HepG2 (cell line): Measurements from ENCODE around the gene SCUBE2. TPM values are rescaled to one million over a fixed set of nuclear protein-coding genes. Genes with fewer than 3 reads are reported as not detected.

Experiments used
- ATAC-seq: fragments of 200-7000 bp; cut with Tn5 transposase; 3 replicates; pipeline ENCODE4 v1.9.1; 2020; ENCODE audit warnings: mild to moderate bottlenecking, moderate library complexity
- BruUV-seq: library from RNA; stranded (reverse); fragments of 400-500 nt; replicated peaks from 2 replicates; lab custom pipeline; 2021; lab: Mats Ljungman, UMichigan
- CTCF ChIA-PET: fragments of 300-600 bp; formaldehyde crosslinking; extraction: SDS; loops from one replicate; lab custom pipeline; 2021; ENCODE audit warnings: low total read pairs, inconsistent platforms, low intra/inter-chr PET ratio; lab: Yijun Ruan, JAX
- POLR2A ChIA-PET: fragments of 350-600 bp; sonication (Branson Sonifier 250); formaldehyde crosslinking; loops from one replicate; lab custom pipeline; 2020; ENCODE audit warnings: antibody characterized with exemption, inconsistent platforms; lab: Yijun Ruan, JAX
- DNase-seq: peaks from one replicate; pipeline ENCODE4 v3.0.0-alpha.2; 2015; ENCODE audit warnings: low spot score
- FAIRE-seq: peaks from 3 replicates; lab custom pipeline; 2011; peaks lifted over from hg19 to GRCh38; lab: Jason Lieb, UNC
- H2AFZ ChIP-seq: one replicate; pipeline ENCODE4 v1.6.1; 2011; ENCODE audit warnings: low read length, inconsistent platforms
- H3K27ac ChIP-seq: fragments of 300-600 bp; 3 replicates; pipeline ENCODE4 v1.8.0; 2011; ENCODE audit warnings: mixed run types, mild to moderate bottlenecking, mixed read lengths, low read length, inconsistent platforms; ENCODE audit not compliant: insufficient read depth; ENCODE audit errors: extremely low read length
- H3K27me3 ChIP-seq, 2 experiments: fragments of 200-600 bp in 1 of 2; 2 replicates in 1 of 2; 3 replicates in 1 of 2; pipeline versions ENCODE4 v1.6.0 to v1.8.0; 2011; ENCODE audit warnings: low read length in 2 of 2, mild to moderate bottlenecking in 2 of 2, moderate library complexity in 2 of 2, inconsistent platforms in 1 of 2; ENCODE audit not compliant: insufficient read depth in 2 of 2, control insufficient read depth in 1 of 2
- H3K36me3 ChIP-seq, 2 experiments: fragments of 200-600 bp in 1 of 2; replicated peaks in 1 of 2; 2 replicates in 1 of 2; 3 replicates in 1 of 2; pipeline versions ENCODE4 v1.5.1 to v1.8.0; 2011; ENCODE audit warnings: low read length in 2 of 2, inconsistent platforms in 1 of 2; ENCODE audit not compliant: insufficient read depth in 2 of 2, control insufficient read depth in 1 of 2
- H3K4me1 ChIP-seq: 2 replicates; pipeline ENCODE4 v1.5.1; 2012; ENCODE audit warnings: low read length, inconsistent platforms; ENCODE audit not compliant: insufficient read depth
- H3K4me2 ChIP-seq: 2 replicates; pipeline ENCODE4 v1.6.0; 2011; ENCODE audit warnings: low read depth, low read length, inconsistent platforms
- H3K4me3 ChIP-seq, 3 experiments: fragments of 200-600 bp in 1 of 3; sonication (generic), shearing (Covaris generic) in 1 of 3; replicated peaks in 1 of 3; 2 replicates each; pipeline ENCODE4 v1.5.1; 2011 to 2016; ENCODE audit warnings: low read length in 3 of 3, inconsistent platforms in 2 of 3, low read depth in 2 of 3, mild to moderate bottlenecking in 2 of 3, control low read depth in 1 of 3, mixed read lengths in 1 of 3; ENCODE audit not compliant: insufficient read depth in 1 of 3
- H3K79me2 ChIP-seq: one replicate; pipeline ENCODE4 v1.6.1; 2011; ENCODE audit warnings: low read length, inconsistent platforms; ENCODE audit not compliant: insufficient read depth
- H3K9ac ChIP-seq: 2 replicates; pipeline ENCODE4 v1.6.0; 2011; ENCODE audit warnings: mild to moderate bottlenecking, low read depth, low read length, inconsistent platforms; ENCODE audit not compliant: insufficient read depth
- H3K9me3 ChIP-seq: 2 replicates; pipeline ENCODE4 v1.5.1; 2012; ENCODE audit warnings: mild to moderate bottlenecking, low read length
- H4K20me1 ChIP-seq: 2 replicates; pipeline ENCODE4 v1.6.0; 2011; ENCODE audit warnings: inconsistent platforms, mild to moderate bottlenecking, low read length, moderate library complexity; ENCODE audit not compliant: insufficient read depth
- FIP1L1 ChIP-seq: fragments of 200-400 bp; formaldehyde crosslinking; IDR thresholded peaks from 2 replicates; pipeline ENCODE4 v1.6.1; 2018; ENCODE audit warnings: low read depth, mild to moderate bottlenecking, low read length, moderate library complexity, borderline replicate concordance; ENCODE audit not compliant: insufficient read depth
- FOXA1 ChIP-seq, 2 experiments: fragments of 450-650 bp in 1 of 2; sonication (generic) in 1 of 2; formaldehyde crosslinking in 1 of 2; IDR thresholded peaks; 2 replicates each; pipeline versions ENCODE4 v1.4.0 to v1.6.1; 2016 to 2020; ENCODE audit warnings: missing genetic modification reagents in 1 of 2
- PHB2 ChIP-seq: fragments of 450-650 bp; IDR thresholded peaks from 2 replicates; pipeline ENCODE4 v1.6.1; 2018; ENCODE audit not compliant: partially characterized antibody
- RBM39 ChIP-seq: fragments of 200-400 bp; formaldehyde crosslinking; IDR thresholded peaks from one replicate; pipeline ENCODE4 v1.6.1; 2018; ENCODE audit warnings: antibody characterized with exemption, mild to moderate bottlenecking, low read depth, low read length; ENCODE audit not compliant: poor library complexity, severe bottlenecking
- RFXANK ChIP-seq: IDR thresholded peaks from 2 replicates; pipeline ENCODE4 v1.6.1; 2016
- SNAPC2 ChIP-seq: sonication (generic); formaldehyde crosslinking; IDR thresholded peaks from 2 replicates; pipeline ENCODE4 v1.8.1; 2022; ENCODE audit warnings: mild to moderate bottlenecking, missing genetic modification reagents
- TCF12 ChIP-seq, 2 experiments: fragments of 450-650 bp in 1 of 2; sonication (generic) in 1 of 2; formaldehyde crosslinking in 1 of 2; IDR thresholded peaks; 2 replicates each; pipeline versions ENCODE4 v1.6.1 to v1.8.0; 2017 to 2022; ENCODE audit warnings: antibody characterized with exemption in 1 of 2, mild to moderate bottlenecking in 1 of 2, missing genetic modification reagents in 1 of 2, moderate library complexity in 1 of 2
- TSC22D2 ChIP-seq: sonication (generic); formaldehyde crosslinking; IDR thresholded peaks from 2 replicates; pipeline ENCODE4 v1.5.1; 2020; ENCODE audit warnings: missing genetic modification reagents, mild to moderate bottlenecking, borderline replicate concordance
- ZNF589 ChIP-seq: sonication (generic); formaldehyde crosslinking; conservative IDR thresholded peaks from 2 replicates; pipeline ENCODE4 v1.8.0; 2022; ENCODE audit warnings: mild to moderate bottlenecking, moderate library complexity, missing genetic modification reagents
- WGBS: methylation state at CpG from one replicate; pipeline ENCODE4 v1.1.6; 2017; ENCODE audit warnings: low lambda C conversion rate; 5-methylcytosine and 5-hydroxymethylcytosine counted together
- in situ Hi-C: cut with HindIII; loops from 2 replicates; pipeline ENCODE4 v1.10.0; 2017; ENCODE audit warnings: low pct_unique_long_range_greater_than_20kb; ENCODE audit not compliant: extremely low pct_ligation_motif_present
- intact Hi-C: fragments of 100-400 bp; cut with micrococcal nuclease; formaldehyde crosslinking; loops from one replicate; pipeline ENCODE4 v1.10.0; 2022; ENCODE audit not compliant: unreplicated experiment
- polyA plus RNA-seq, 8 experiments: library from polyadenylated mRNA; depleted of rRNA in 3 of 8; stranded (reverse) in 7 of 8; unstranded in 1 of 8; fragments of >200 nt; fragmentation: Illumina TruSeq in 4 of 8; extraction: Trizol in 4 of 8; gene quantifications; 2 replicates each; pipeline versions ENCODE4 v1.2.1 to v1.2.3, GENCODE V29; 2011 to 2016; ENCODE audit warnings: low read depth in 4 of 8, missing spikeins in 1 of 8, mixed read lengths in 1 of 8; ENCODE audit not compliant: insufficient read depth in 1 of 8
- total RNA-seq, 5 experiments: library from RNA; depleted of rRNA; stranded (reverse); fragments of >200 nt; fragmentation: Illumina TruSeq; extraction: Trizol; gene quantifications; 2 replicates each; pipeline ENCODE4 v1.2.3, GENCODE V29; 2016; ENCODE audit warnings: low read depth in 1 of 5
- TF ChIP-seq, protein P1 (sequence below): sonication (generic); formaldehyde crosslinking; IDR thresholded peaks from 2 replicates; pipeline ENCODE4 v1.5.1; 2020; ENCODE audit warnings: mild to moderate bottlenecking, missing genetic modification reagents, moderate library complexity

SCUBE2 gene
- total and polyA plus RNA-seq, 2 of the 13 experiments (the other 11 are each of a cell fraction or from before 2014, with no cell fraction given) = 0.09 TPM; not detected in 1

DNA sequence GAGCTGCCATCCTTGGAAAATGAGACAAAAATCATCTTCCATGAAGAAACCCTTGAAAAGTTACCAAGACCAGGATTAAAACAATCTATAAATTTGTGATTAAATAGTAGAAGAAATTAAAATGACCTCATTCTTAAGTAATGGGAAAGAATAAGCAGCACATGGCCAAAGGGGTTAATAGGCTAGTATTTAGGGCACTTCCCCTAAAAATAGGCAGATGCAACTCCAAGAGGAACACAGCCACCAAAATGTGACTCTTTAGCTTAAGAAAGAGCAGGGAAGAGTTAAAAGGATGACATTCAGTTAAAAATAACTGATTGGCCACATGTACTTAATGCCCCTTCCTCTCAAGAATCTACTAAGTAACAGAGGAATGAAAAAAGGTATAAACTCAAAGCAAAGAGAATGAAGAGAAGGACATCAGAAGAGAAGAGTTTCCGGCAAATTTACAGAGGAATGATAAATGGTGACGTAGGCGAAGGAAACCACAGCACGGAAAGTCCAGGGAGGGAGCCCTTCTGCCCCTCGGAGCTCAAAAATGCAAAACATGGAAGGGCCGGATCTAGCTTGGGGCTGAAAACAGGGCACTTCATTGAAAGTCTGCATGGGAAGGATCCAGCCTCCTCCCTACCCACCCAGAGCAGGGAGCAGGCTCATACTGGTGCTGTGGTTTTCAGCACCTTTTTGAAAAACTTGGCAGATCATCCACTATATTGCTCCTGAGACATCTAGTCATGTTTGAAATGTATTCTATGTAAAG, 17.8 kb downstream of the SCUBE2 start:
- ATAC-seq = no peak
- in situ Hi-C loops = no loop called here
- H2AFZ ChIP-seq = no peak overlapping the region
- H4K20me1 ChIP-seq = no peaks in the 10 kb centered on the region
- no peaks in the 10 kb centered on the region for H3K79me2 ChIP-seq
- H3K4me1 ChIP-seq = peaks cover 10% of the 10 kb centered on the region
- no peak for DNase-seq
- H3K27ac ChIP-seq = no peak overlapping the region
- TF ChIP-seq RBM39 (no peak), FIP1L1 (no peak), PHB2 (no peak), FOXA1 (IDR thresholded peaks at IDR 0.05) (no peak), FOXA1 (CRISPR knock-in tag; IDR thresholded peaks at IDR 0.05) (no peak), SNAPC2 (CRISPR knock-in tag) (no peak), TCF12 (IDR thresholded peaks at IDR 0.05) (no peak), TCF12 (CRISPR knock-in tag; IDR thresholded peaks at IDR 0.05) (no peak), ZNF589 (CRISPR knock-in tag) (no peak), RFXANK (CRISPR knock-in tag) (no peak), TSC22D2 (CRISPR knock-in tag) (no peak)
- TF ChIP-seq, protein P1, sequence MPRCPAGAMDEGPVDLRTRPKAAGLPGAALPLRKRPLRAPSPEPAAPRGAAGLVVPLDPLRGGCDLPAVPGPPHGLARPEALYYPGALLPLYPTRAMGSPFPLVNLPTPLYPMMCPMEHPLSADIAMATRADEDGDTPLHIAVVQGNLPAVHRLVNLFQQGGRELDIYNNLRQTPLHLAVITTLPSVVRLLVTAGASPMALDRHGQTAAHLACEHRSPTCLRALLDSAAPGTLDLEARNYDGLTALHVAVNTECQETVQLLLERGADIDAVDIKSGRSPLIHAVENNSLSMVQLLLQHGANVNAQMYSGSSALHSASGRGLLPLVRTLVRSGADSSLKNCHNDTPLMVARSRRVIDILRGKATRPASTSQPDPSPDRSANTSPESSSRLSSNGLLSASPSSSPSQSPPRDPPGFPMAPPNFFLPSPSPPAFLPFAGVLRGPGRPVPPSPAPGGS = no peak
- TF ChIP-seq, all 625 proteins: peak for 0
- Histone ChIP-seq H3K9me3 (no peaks in the 10 kb centered on the region), H3K4me3 (no peak overlapping the region), H3K4me2 (no peak overlapping the region), H3K36me3 (no peaks in the 10 kb centered on the region), H3K9ac (no peak overlapping the region), H3K27me3 (peaks cover 1 to 41% of the 10 kb centered on the region in 2 experiments)
- FAIRE-seq = no peak
- intact Hi-C loops = no loop called here
- POLR2A ChIA-PET = no interaction called here
- no TSS peak for BruUV-seq
- WGBS = 54% methylated on average over 6 of the region's 6 CpGs
- CTCF ChIA-PET = no interaction called here
